Right lobe of liver (tissue), 6 donors: Measurements from ENCODE around the gene MRPL47. TPM values are rescaled to one million over a fixed set of nuclear protein-coding genes. Genes with fewer than 3 reads are reported as not detected.

Source experiments
- ATAC-seq, 4 donors: fragments of 200-7000 bp; cut with Tn5 transposase; one replicate each; pipeline ENCODE4 v1.9.1; 2020; ENCODE audit warnings: mild to moderate bottlenecking in 4 of 4, moderate library complexity in 4 of 4
- DNase-seq, 3 donors: peaks; one replicate each; pipeline ENCODE4 v3.0.0-alpha.2; 2020
- H3K27ac ChIP-seq, 3 donors: fragments of 200-600 bp; one replicate each; pipeline ENCODE4 v1.8.0; 2022
- H3K27me3 ChIP-seq, 2 donors: fragments of 200-600 bp; one replicate each; pipeline ENCODE4 v1.8.0; 2022
- H3K36me3 ChIP-seq, 4 donors: fragments of 200-600 bp; sonication (generic) in 1 of 4; one replicate each; pipeline versions ENCODE4 v1.5.1 to v1.8.0; 2017 to 2022; ENCODE audit warnings: control low read depth in 1 of 4
- H3K4me1 ChIP-seq, 4 donors: fragments of 200-600 bp; sonication (generic) in 1 of 4; one replicate each; pipeline versions ENCODE4 v1.5.1 to v1.8.0; 2017 to 2022; ENCODE audit warnings: control low read depth in 1 of 4
- H3K4me3 ChIP-seq, 3 donors: fragments of 200-600 bp; one replicate each; pipeline ENCODE4 v1.8.0; 2022
- H3K9me3 ChIP-seq, 4 donors: fragments of 200-600 bp; sonication (generic) in 1 of 4; one replicate each; pipeline versions ENCODE4 v1.5.1 to v1.8.0; 2017 to 2022; ENCODE audit warnings: control low read depth in 1 of 4
- POLR2A ChIP-seq: fragments of 450-650 bp; IDR thresholded peaks from one replicate; pipeline ENCODE4 v1.6.1; 2017; ENCODE audit warnings: antibody characterized with exemption, mild to moderate bottlenecking
- WGBS: methylation state at CpG from one replicate; pipeline ENCODE4 v1.1.6; 2018; ENCODE audit warnings: low coverage, low lambda C conversion rate; ENCODE audit not compliant: insufficient coverage; ENCODE audit errors: missing lambda C conversion rate; 5-methylcytosine and 5-hydroxymethylcytosine counted together
- intact Hi-C, 2 donors: fragments of 100-400 bp; cut with DNase I; formaldehyde crosslinking; loops; one replicate each; pipeline versions ENCODE4 v1.11.2 to v1.14.1; 2022
- total RNA-seq, 6 experiments: library from RNA; depleted of rRNA in 2 of 6; stranded (reverse); fragments of >200 nt in 2 of 6; fragmentation: NEBNext Ultra II Directional in 3 of 6; extraction: Animal tissue kit (Norgen Biotek cat#: 25700) in 3 of 6; gene quantifications; one replicate each; pipeline versions ENCODE4 v1.1.0 to v1.2.4, GENCODE V29; 2016 to 2023
- TF ChIP-seq, protein P1 (sequence below), 4 donors: fragments of 200-600 bp in 3 of 4; fragments of 450-650 bp in 1 of 4; IDR thresholded peaks; one replicate each; pipeline versions ENCODE4 v1.5.1 to v1.8.0; 2016 to 2022; ENCODE audit warnings: antibody characterized with exemption in 4 of 4, mild to moderate bottlenecking in 2 of 4
- donor health status: DM: no; HTN: yes; CAD: no.
- donor health status: DM: no; HTN: no; CAD: no.
- donor health status: DM: no; HTN: no; CAD: no.
- donor health status: DM: no; HTN: yes; CAD: no.
- donor health status: DM: no; HTN: yes; CAD: no.

The MRPL47 gene
- total RNA-seq, 6 experiments from 2014 or later, result 12.4 to 25.0 (median 18.2) TPM

DNA sequence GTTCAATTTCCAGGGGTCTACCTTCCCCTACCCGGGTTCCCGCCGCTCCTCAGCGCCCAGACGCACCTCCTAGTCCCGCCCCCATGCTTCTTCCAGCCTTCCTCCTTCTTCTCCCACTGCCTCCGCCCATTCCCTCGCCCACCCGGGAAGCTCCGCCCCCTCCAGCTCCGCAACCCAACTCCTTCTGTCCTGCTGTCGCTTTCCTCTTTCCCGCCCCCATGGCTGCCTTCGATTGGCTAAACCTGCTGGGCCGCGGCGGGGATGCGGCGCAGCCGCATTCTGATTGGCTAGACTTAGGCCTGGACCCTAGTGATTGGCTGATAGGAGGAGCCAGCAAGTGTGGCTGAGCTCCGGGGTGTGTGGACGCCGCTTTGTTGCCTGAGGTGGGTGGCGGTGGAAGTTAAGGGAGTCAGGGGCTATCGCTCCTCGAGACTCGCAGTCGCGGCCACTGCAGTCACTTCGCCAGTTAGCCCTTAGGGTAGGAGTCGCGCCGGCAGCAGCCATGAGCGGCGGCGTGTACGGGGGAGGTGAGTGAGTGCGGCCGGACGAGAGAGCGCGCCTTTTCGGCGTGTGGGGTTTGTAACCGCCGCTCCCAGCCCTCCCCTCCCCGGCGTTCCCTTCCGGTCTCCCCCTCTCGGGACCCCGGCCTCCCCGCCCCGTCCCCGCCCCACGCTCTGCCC lies 41.7 kb downstream of the MRPL47 start, which contains the start of gene ACTL6A:
TSS of gene ACTL6A (plus strand) at position 336 of the 680 bp plus-strand sequence. CDS start at position 503, 167 bp downstream.
- ATAC-seq, result peak; percentile 95 to 99 (median 97)
- H3K27me3 ChIP-seq, result no peaks in the 10 kb centered on the region

DNA sequence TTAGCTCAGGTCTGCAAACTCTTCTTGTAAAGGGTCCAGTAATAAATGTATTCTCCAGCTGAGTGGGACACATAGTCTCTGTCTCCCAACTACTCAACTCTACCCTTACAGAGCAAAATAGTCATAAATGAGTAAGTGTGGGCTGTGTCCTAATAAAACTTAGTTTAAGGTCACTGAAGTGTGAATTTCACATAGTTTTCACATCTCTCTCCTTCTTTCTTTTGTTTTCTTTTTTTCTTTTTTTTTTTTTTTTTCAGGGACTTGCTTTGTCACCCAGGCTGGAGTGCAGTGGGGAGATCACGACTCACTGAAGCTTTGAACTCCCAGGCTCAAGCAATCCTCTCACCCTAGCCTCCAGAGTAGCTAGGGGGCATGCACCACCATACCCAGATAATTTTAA lies 43.6 kb downstream of the MRPL47 start:
- ATAC-seq, result no peak
- Histone ChIP-seq H3K9me3 (no peaks in the 10 kb centered on the region), H3K4me1 (peaks cover 0 to 9% (median 2%) of the 10 kb centered on the region in 4 donors), H3K4me3 (no peak overlapping the region), H3K27me3 (no peaks in the 10 kb centered on the region), H3K27ac (no peak overlapping the region), H3K36me3 (no peaks in the 10 kb centered on the region)
- 60% methylated on average over 1 of the region's 1 CpG for WGBS
- TF ChIP-seq, protein P1, sequence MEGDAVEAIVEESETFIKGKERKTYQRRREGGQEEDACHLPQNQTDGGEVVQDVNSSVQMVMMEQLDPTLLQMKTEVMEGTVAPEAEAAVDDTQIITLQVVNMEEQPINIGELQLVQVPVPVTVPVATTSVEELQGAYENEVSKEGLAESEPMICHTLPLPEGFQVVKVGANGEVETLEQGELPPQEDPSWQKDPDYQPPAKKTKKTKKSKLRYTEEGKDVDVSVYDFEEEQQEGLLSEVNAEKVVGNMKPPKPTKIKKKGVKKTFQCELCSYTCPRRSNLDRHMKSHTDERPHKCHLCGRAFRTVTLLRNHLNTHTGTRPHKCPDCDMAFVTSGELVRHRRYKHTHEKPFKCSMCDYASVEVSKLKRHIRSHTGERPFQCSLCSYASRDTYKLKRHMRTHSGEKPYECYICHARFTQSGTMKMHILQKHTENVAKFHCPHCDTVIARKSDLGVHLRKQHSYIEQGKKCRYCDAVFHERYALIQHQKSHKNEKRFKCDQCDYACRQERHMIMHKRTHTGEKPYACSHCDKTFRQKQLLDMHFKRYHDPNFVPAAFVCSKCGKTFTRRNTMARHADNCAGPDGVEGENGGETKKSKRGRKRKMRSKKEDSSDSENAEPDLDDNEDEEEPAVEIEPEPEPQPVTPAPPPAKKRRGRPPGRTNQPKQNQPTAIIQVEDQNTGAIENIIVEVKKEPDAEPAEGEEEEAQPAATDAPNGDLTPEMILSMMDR (IDR thresholded peaks at IDR 0.05), result no peak
- TF ChIP-seq POLR2A, result no peak
- intact Hi-C loops, result no loop called here
- DNase-seq, result no peak

More for the DNA sequence above, 41.7 kb downstream of the MRPL47 start, which contains the start of gene ACTL6A:
- H3K27ac ChIP-seq, result peak within 1 kb of the TSS; percentile 65 to 75 (median 70)
- intact Hi-C loops, result no loop called here
- no peaks in the 10 kb centered on the region for H3K36me3 ChIP-seq
- H3K9me3 ChIP-seq, result no peaks in the 10 kb centered on the region
- peak; percentile 100 for DNase-seq
- H3K4me1 ChIP-seq, result peaks cover 0 to 9% (median 2%) of the 10 kb centered on the region in 4 donors
- H3K4me3 ChIP-seq, result peak within 1 kb of the TSS; percentile 91 to 99 (median 92)
- TF ChIP-seq, protein P1 (IDR thresholded peaks at IDR 0.05), result no peak
- TF ChIP-seq POLR2A, result peak; percentile 48
- 0% methylated on average over 26 of the region's 55 CpGs for WGBS

DNA sequence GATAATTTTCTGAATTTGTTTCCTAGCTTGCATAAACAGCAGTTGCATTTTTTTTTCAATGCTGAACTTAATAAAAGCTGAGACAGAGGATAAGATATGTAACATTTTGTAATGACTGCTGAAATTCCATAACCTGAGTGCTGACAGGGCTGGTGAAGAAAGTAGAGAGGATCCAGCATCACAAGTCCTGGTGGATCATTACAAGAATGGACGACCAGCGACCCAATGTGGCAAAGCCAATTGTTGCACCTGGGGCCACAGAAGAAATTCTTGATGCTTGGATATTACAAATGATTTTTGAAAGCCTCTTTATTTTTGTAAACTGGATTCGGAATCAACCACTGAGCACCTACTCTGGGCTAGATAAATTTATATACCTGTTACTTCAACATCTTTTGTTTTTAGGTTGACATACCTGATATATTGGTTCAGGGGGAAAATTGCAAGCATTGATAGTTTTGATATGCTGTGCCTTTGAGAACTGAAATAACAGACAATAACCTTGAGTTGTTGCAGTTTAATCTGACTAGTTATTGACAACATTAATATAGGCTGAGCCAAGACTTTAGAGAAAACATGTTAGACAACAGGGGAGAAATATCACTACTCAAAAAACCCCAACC lies 45.6 kb downstream of the MRPL47 start:
- Histone ChIP-seq H3K9me3 (no peaks in the 10 kb centered on the region), H3K36me3 (no peaks in the 10 kb centered on the region), H3K27ac (no peak overlapping the region), H3K27me3 (no peaks in the 10 kb centered on the region), H3K4me3 (no peak overlapping the region), H3K4me1 (peaks cover 0 to 3% (median under 1%) of the 10 kb centered on the region in 4 donors)
- intact Hi-C loops, result no loop called here
- peak in 2 of 3 donors; percentile 44 to 51 for DNase-seq
- 0% methylated on average over 3 of the region's 3 CpGs for WGBS
- ATAC-seq, result peak in 1 of 4 donors; percentile 19
- no peak for TF ChIP-seq POLR2A
- TF ChIP-seq, protein P1 (IDR thresholded peaks at IDR 0.05), result peak; percentile 56 to 69 (median 68)

DNA sequence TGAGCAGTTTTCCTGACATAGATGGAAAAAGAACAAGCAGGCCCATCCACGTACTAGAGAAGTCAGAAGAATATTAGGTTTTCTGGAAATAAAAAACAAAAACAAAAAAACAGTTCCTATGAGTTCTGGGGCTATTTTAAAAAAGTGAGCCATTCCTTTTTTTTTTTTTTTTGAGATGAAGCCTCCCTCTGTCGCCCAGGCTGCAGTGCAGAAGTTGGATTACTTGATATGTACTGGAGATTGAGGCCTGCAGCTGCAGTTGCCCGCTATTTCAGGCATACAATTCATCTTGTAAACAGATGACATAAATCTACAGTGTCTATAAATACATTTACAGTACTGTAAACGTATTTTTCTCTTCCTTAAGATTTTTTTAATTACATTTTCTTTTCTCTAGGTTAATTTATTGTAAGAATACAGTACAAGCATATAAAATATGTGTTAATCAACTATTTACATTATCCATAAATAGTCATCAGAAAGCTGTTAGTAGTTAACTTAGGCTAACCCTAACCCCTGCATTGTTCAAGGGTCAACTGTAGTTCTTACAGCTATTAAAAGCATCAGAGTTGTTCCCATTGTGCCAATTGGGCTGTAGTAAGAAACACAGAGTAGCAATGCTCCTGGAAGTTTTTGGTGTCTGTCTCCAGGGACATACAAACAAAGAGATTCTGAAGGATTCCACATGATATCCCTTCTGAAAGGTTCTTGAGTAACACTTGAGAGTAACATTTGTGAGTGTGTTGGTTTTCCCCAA lies 52.9 kb downstream of the MRPL47 start:
- intact Hi-C loops, result no loop called here
- Histone ChIP-seq H3K27ac (no peak overlapping the region), H3K27me3 (no peaks in the 10 kb centered on the region), H3K4me3 (no peak overlapping the region), H3K4me1 (no peaks in the 10 kb centered on the region), H3K36me3 (no peaks in the 10 kb centered on the region), H3K9me3 (no peaks in the 10 kb centered on the region)
- no peak for ATAC-seq
- 45% methylated on average over 4 of the region's 4 CpGs for WGBS
- DNase-seq, result no peak
- no peak for TF ChIP-seq POLR2A
- TF ChIP-seq, protein P1 (IDR thresholded peaks at IDR 0.05), result no peak
